SU-DHL-6 (cell line): ENCODE data around the gene NT5DC1.

Source experiments
- CTCF ChIP-seq: fragments of 200-600 bp; sonication (generic); IDR thresholded peaks from one replicate; pipeline ENCODE4 v1.5.1; 2017; ENCODE audit warnings: antibody characterized with exemption, mild to moderate bottlenecking, low read length, moderate library complexity; ENCODE audit not compliant: insufficient read depth, poor library complexity, severe bottlenecking
- EZH2phosphoT487 ChIP-seq: fragments of 200-600 bp; sonication (generic), shearing (Covaris generic); conservative IDR thresholded peaks from 2 replicates; pipeline ENCODE4 v1.6.1; 2018; ENCODE audit warnings: mild to moderate bottlenecking, antibody characterized with exemption, low read length, moderate library complexity, mixed read lengths

- no peak for TF ChIP-seq CTCF
- no peak for TF ChIP-seq EZH2phosphoT487
Measured at GRCh38 chr6:116251568-116252384, 151.1 kb downstream of the NT5DC1 start.
